H1 (cell line): Measurements from ENCODE around the gene IL6ST. TPM values are rescaled to one million over a fixed set of nuclear protein-coding genes. Genes with fewer than 3 reads are reported as not detected.

Experiments used
- CHD7 ChIP-seq: fragments of 300-600 bp; sonication (generic); IDR thresholded peaks from 2 replicates; pipeline ENCODE4 v1.7.1; 2012; ENCODE audit warnings: low read length, moderate library complexity, mild to moderate bottlenecking, inconsistent platforms; ENCODE audit not compliant: insufficient replicate concordance
- CTCF ChIP-seq, 3 experiments: IDR thresholded peaks; 1 replicate in 2 of 3; 2 replicates in 1 of 3; pipeline versions ENCODE4 v1.5.1 to v1.6.1; 2011; ENCODE audit warnings: low read length in 3 of 3, mild to moderate bottlenecking in 3 of 3, inconsistent platforms in 2 of 3, low read depth in 1 of 3, moderate library complexity in 1 of 3; ENCODE audit not compliant: insufficient read depth in 1 of 3; ENCODE audit errors: control extremely low read depth in 1 of 3
- MAX ChIP-seq: IDR thresholded peaks from 2 replicates; pipeline ENCODE4 v1.6.1; 2012; ENCODE audit warnings: inconsistent platforms
- POU5F1 ChIP-seq: IDR thresholded peaks from 2 replicates; pipeline ENCODE4 v1.6.1; 2011; ENCODE audit warnings: low read depth, mild to moderate bottlenecking, low read length, moderate library complexity
- polyA plus RNA-seq, 7 experiments: library from polyadenylated mRNA; depleted of rRNA in 3 of 7; stranded (reverse) in 5 of 7; unstranded in 2 of 7; fragments of >200 nt in 5 of 7; fragments of 200-250 nt in 2 of 7; gene quantifications; 1 replicate in 5 of 7; 2 replicates in 1 of 7; 4 replicates in 1 of 7; pipeline versions ENCODE4 v1.2.1 to v1.2.3, GENCODE V29; 2011 to 2013; ENCODE audit warnings: missing spikeins in 2 of 7, mixed read lengths in 2 of 7
- total RNA-seq: library from RNA; stranded (reverse); fragmentation: NEBNext Ultra II Directional; extraction: Animal tissue kit (Norgen Biotek cat#: 25700); gene quantifications from 2 replicates; pipeline ENCODE4 v1.2.1, GENCODE V29; 2021

The IL6ST gene
- total and polyA plus RNA-seq, 2 of the 8 experiments (the other 6 are each of a cell fraction or from before 2014, with no cell fraction given): 1.4 to 11.1 TPM

GRCh38 chr5:56003679-56004078, 8.9 kb upstream of the IL6ST start (continued):
- TF ChIP-seq CHD7: no peak
- no peak for TF ChIP-seq MAX
- no peak for TF ChIP-seq CTCF (IDR thresholded peaks at IDR 0.05; ENCODE audit: control extremely low read depth in 1 of 3, insufficient read depth in 1 of 3, low read depth in 1 of 3, low read length in 3 of 3)
- no peak for TF ChIP-seq POU5F1
